Endometrial microvascular endothelial cells (primary cell): ENCODE results near the gene ACTL8. TPM values are rescaled to one million over a fixed set of nuclear protein-coding genes. Genes with fewer than 3 reads are reported as not detected.

ENCODE experiments used
- in situ Hi-C: cut with HindIII; loops from 2 replicates; pipeline ENCODE4 v1.10.0; 2017; ENCODE audit warnings: low sequenced_read_pairs, low pct_unique_long_range_greater_than_20kb; ENCODE audit errors: inconsistent ontology term
- total RNA-seq: library from RNA; depleted of rRNA; stranded (reverse); fragments of >200 nt; gene quantifications from one replicate; pipeline ENCODE4 v1.2.3, GENCODE V29; 2015; ENCODE audit errors: inconsistent ontology term

ACTL8 gene
- total RNA-seq: not detected

GRCh38 chr1:17755120-17755519 is at the start of gene ACTL8:
Gene ACTL8, plus strand, starts transcription at chr1:17755333. Its CDS starts 67,676 bp downstream, at chr1:17823009.
- in situ Hi-C loops: no loop called here

GRCh38 chr1:17706445-17706844 is 48.7 kb upstream of the ACTL8 start:
- in situ Hi-C loops: no loop called here

- in situ Hi-C loops: no loop called here
Observed at GRCh38 chr1:17709981-17710380, 45.2 kb upstream of the ACTL8 start.

- in situ Hi-C loops: no loop called here
Observed at GRCh38 chr1:17710889-17711576, 44.1 kb upstream of the ACTL8 start.

- in situ Hi-C loops: no loop called here
Observed at GRCh38 chr1:17711577-17711910, 43.6 kb upstream of the ACTL8 start.

- in situ Hi-C loops: no loop called here
Observed at GRCh38 chr1:17711941-17712340, 43.2 kb upstream of the ACTL8 start.

GRCh38 chr1:17713993-17714392 is 41.1 kb upstream of the ACTL8 start:
- in situ Hi-C loops: no loop called here

GRCh38 chr1:17717594-17718535 is 37.3 kb upstream of the ACTL8 start:
- in situ Hi-C loops: no loop called here

- in situ Hi-C loops: no loop called here
Observed at GRCh38 chr1:17719874-17720273, 35.3 kb upstream of the ACTL8 start.

GRCh38 chr1:17721444-17721843 is 33.7 kb upstream of the ACTL8 start:
- in situ Hi-C loops: no loop called here

GRCh38 chr1:17723684-17724083 is 31.4 kb upstream of the ACTL8 start:
- in situ Hi-C loops: no loop called here

- in situ Hi-C loops: no loop called here
Observed at GRCh38 chr1:17724150-17724549, 31.0 kb upstream of the ACTL8 start.

- in situ Hi-C loops: no loop called here
Observed at GRCh38 chr1:17725084-17725719, 29.9 kb upstream of the ACTL8 start.

- in situ Hi-C loops: no loop called here
Observed at GRCh38 chr1:17725811-17726582, 29.1 kb upstream of the ACTL8 start.

GRCh38 chr1:17728123-17728712 is 26.9 kb upstream of the ACTL8 start:
- in situ Hi-C loops: no loop called here

- in situ Hi-C loops: no loop called here
Observed at GRCh38 chr1:17729248-17729647, 25.9 kb upstream of the ACTL8 start.

- in situ Hi-C loops: no loop called here
Observed at GRCh38 chr1:17729909-17730308, 25.2 kb upstream of the ACTL8 start.

GRCh38 chr1:17731460-17731859 is 23.7 kb upstream of the ACTL8 start:
- in situ Hi-C loops: no loop called here

GRCh38 chr1:17732475-17732874 is 22.7 kb upstream of the ACTL8 start:
- in situ Hi-C loops: no loop called here
